Adrenal gland (tissue), 5 donors: ENCODE results near the gene SRGAP2B.
"Not testable (repeated sequence)": the region's sequence is repeated elsewhere in the genome, so short reads cannot be mapped to it uniquely, and the experiment has no call there.

Experiments
- POLR2A ChIP-seq, 2 donors: fragments of 450-650 bp; IDR thresholded peaks; one replicate each; pipeline ENCODE4 v1.6.1; 2017; ENCODE audit warnings: antibody characterized with exemption in 2 of 2, mild to moderate bottlenecking in 2 of 2, moderate library complexity in 1 of 2
- TF ChIP-seq, protein P1 (sequence below), 6 experiments: fragments of 450-650 bp in 4 of 6; fragments of 200-600 bp in 2 of 6; sonication (generic) in 1 of 6; IDR thresholded peaks; 1 replicate in 5 of 6; 2 replicates in 1 of 6; pipeline versions ENCODE4 v1.5.1 to v1.8.0; 2016 to 2021; ENCODE audit warnings: antibody characterized with exemption in 6 of 6, mild to moderate bottlenecking in 2 of 6, moderate library complexity in 1 of 6
- donor health status: DM: no; HTN: no; CAD: no.

DNA sequence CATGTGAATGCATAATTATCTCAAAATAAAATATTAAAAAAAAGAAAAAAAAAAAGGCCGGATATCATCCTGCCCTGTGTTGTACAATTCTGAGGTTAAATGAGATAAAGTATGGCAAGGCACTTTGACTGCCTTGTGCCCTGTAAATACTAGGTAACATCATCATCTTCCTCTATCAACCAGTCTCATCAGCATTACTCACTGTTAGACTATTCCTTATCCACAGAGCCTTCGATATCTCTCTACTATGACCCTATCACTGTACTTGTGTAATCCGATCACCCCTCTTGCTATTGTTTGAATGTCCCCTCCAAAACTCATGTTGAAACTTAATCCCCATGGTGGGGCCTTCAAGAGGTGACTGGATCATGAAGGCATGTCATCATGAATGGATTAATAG, 18.3 kb downstream of the SRGAP2B start:
- TF ChIP-seq, protein P1, sequence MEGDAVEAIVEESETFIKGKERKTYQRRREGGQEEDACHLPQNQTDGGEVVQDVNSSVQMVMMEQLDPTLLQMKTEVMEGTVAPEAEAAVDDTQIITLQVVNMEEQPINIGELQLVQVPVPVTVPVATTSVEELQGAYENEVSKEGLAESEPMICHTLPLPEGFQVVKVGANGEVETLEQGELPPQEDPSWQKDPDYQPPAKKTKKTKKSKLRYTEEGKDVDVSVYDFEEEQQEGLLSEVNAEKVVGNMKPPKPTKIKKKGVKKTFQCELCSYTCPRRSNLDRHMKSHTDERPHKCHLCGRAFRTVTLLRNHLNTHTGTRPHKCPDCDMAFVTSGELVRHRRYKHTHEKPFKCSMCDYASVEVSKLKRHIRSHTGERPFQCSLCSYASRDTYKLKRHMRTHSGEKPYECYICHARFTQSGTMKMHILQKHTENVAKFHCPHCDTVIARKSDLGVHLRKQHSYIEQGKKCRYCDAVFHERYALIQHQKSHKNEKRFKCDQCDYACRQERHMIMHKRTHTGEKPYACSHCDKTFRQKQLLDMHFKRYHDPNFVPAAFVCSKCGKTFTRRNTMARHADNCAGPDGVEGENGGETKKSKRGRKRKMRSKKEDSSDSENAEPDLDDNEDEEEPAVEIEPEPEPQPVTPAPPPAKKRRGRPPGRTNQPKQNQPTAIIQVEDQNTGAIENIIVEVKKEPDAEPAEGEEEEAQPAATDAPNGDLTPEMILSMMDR (IDR thresholded peaks at IDR 0.05): not testable (repeated sequence)
- TF ChIP-seq POLR2A (IDR thresholded peaks at IDR 0.05): not testable (repeated sequence)
